ENCODE results near the gene OR52E2. TPM values are rescaled to one million over a fixed set of nuclear protein-coding genes. Genes with fewer than 3 reads are reported as not detected.

Gene OR52E2
- total and polyA plus RNA-seq, 2 of the 4 experiments (the other 2 are of a cell fraction): not detected

DNA sequence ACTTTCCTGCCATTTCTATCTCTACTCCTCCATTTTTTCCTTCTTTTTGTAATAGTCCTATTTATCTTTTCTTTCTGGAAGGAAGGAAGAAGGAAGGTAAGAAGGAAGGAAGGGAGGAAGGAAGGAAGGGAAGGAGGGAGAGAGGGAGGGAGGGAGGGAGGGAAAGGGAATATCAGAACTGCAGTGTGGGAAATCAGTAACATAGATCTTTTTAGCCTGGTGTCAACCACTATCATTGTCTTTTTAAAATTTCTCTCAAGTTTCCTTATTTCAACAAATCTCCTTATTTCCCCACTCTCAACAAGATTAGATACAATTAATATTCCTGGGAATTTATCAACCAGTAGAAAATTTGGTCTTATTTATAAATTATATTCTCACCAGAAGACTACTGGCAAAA is 43.6 kb upstream of the OR52E2 start:
- Histone ChIP-seq H4K20me1 (ENCODE audit: insufficient read depth, low read length) (no peaks in the 10 kb centered on the region), H3K9me3 (ENCODE audit: control insufficient read depth, insufficient read depth, low read length) (no peaks in the 10 kb centered on the region), H2BK20ac (ENCODE audit: low read depth, low read length) (no peak overlapping the region), H2AFZ (replicated peaks; ENCODE audit: low read length, poor library complexity) (no peak overlapping the region), H2AK5ac (ENCODE audit: low read depth, low read length) (no peak overlapping the region), H3K14ac (replicated peaks; ENCODE audit: low read depth, low read length) (no peak overlapping the region), H3K9me1 (ENCODE audit: insufficient read depth, low read length) (no peaks in the 10 kb centered on the region), H3K4me1 (ENCODE audit: control insufficient read depth, insufficient read depth, low read length) (no peaks in the 10 kb centered on the region), H2BK120ac (ENCODE audit: low read depth, low read length) (no peak overlapping the region), H4K5ac (ENCODE audit: low read depth, low read length) (no peak overlapping the region), H3K18ac (ENCODE audit: low read depth, low read length) (no peak overlapping the region), H3K79me1 (ENCODE audit: low read depth in 1 of 2, low read length in 2 of 2) (no peaks in the 10 kb centered on the region), H3K36me3 (ENCODE audit: control insufficient read depth, insufficient read depth, low read length) (no peaks in the 10 kb centered on the region), H4K8ac (ENCODE audit: low read depth in 2 of 2, low read length in 2 of 2) (no peak overlapping the region), H3K4ac (ENCODE audit: low read depth, low read length) (no peak overlapping the region), H4K91ac (ENCODE audit: insufficient read depth, low read depth, low read length) (no peak overlapping the region), H3K27me3 (ENCODE audit: control insufficient read depth, insufficient read depth, low read length) (0 out of 2 replicates have a peak, but pooled peaks cover 2% of the 10 kb centered on the region), H3K23ac (ENCODE audit: low read depth, low read length) (no peak overlapping the region), H3K27ac (ENCODE audit: insufficient read depth, low read length) (no peak overlapping the region), H3K9ac (ENCODE audit: low read depth, low read length) (no peak overlapping the region), H3K4me3 (ENCODE audit: insufficient read depth, low read depth, low read length) (no peak overlapping the region), H2AK9ac (replicated peaks; ENCODE audit: low read depth, low read length, poor library complexity) (no peak overlapping the region), H2BK15ac (ENCODE audit: low read depth, low read length) (no peak overlapping the region), H3K56ac (ENCODE audit: extremely low read depth, insufficient read depth, low read length) (no peak overlapping the region), H3K4me2 (ENCODE audit: low read depth, low read length) (no peak overlapping the region), H2BK5ac (ENCODE audit: low read depth, low read length, poor library complexity, severe bottlenecking) (no peak overlapping the region)
- ATAC-seq (ENCODE audit: low read depth): no peak
- no peak for DNase-seq
- dilution Hi-C loops (cut with HindIII; ENCODE audit: low sequenced_read_pairs, unreplicated experiment): no loop called here
- no peak for TF ChIP-seq NFE2L2 (IDR thresholded peaks at IDR 0.05; ENCODE audit: low read depth, low read length)
- TF ChIP-seq RFX5 (IDR thresholded peaks at IDR 0.05; ENCODE audit: low read depth, low read length): no peak
- no peak for TF ChIP-seq MXI1 (IDR thresholded peaks at IDR 0.05; ENCODE audit: borderline replicate concordance, low read depth, low read length)
- no peak for TF ChIP-seq POLR2A (IDR thresholded peaks at IDR 0.05; ENCODE audit: low read depth, low read length)
- TF ChIP-seq, protein P1, sequence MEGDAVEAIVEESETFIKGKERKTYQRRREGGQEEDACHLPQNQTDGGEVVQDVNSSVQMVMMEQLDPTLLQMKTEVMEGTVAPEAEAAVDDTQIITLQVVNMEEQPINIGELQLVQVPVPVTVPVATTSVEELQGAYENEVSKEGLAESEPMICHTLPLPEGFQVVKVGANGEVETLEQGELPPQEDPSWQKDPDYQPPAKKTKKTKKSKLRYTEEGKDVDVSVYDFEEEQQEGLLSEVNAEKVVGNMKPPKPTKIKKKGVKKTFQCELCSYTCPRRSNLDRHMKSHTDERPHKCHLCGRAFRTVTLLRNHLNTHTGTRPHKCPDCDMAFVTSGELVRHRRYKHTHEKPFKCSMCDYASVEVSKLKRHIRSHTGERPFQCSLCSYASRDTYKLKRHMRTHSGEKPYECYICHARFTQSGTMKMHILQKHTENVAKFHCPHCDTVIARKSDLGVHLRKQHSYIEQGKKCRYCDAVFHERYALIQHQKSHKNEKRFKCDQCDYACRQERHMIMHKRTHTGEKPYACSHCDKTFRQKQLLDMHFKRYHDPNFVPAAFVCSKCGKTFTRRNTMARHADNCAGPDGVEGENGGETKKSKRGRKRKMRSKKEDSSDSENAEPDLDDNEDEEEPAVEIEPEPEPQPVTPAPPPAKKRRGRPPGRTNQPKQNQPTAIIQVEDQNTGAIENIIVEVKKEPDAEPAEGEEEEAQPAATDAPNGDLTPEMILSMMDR (conservative IDR thresholded peaks at IDR 0.05; ENCODE audit: low read depth, low read length): no peak
- no peak for TF ChIP-seq CEBPB (IDR thresholded peaks at IDR 0.05; ENCODE audit: low read depth, low read length)
- TF ChIP-seq, protein P2, sequence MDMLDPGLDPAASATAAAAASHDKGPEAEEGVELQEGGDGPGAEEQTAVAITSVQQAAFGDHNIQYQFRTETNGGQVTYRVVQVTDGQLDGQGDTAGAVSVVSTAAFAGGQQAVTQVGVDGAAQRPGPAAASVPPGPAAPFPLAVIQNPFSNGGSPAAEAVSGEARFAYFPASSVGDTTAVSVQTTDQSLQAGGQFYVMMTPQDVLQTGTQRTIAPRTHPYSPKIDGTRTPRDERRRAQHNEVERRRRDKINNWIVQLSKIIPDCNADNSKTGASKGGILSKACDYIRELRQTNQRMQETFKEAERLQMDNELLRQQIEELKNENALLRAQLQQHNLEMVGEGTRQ (IDR thresholded peaks at IDR 0.05; ENCODE audit: low read depth, low read length): no peak
- TF ChIP-seq SMC3 (IDR thresholded peaks at IDR 0.05; ENCODE audit: low read depth, low read length): no peak
- TF ChIP-seq RAD21 (IDR thresholded peaks at IDR 0.05; ENCODE audit: low read length): no peak
- no TSS peak for BruUV-seq (replicated peaks)
- in situ Hi-C loops (cut with MboI; ENCODE audit: low sequenced_read_pairs): no loop called here
- intact Hi-C loops (cut with micrococcal nuclease): no loop called here
- ChIA-PET CTCF (interaction anchor here (0.6 kb wide), 1 partner anchor 20 kb away, joined by 3 read pairs; no protein-coding TSS in a partner anchor), POLR2A (ENCODE audit: unreplicated experiment) (no interaction called here)
